HG02798 (cell line): ENCODE measurements around the gene UBE2Z.
A peak's percentile ranks its signal among the peaks of the same experiment; 100 is the strongest.
"Not testable (repeated sequence)": the region's sequence is repeated elsewhere in the genome, so short reads cannot be mapped to it uniquely, and the experiment has no call there.

Experiments
- ATAC-seq: cut with Tn5 transposase; IDR thresholded peaks from one replicate; pipeline ENCODE4 v1.9.1; 2021; ENCODE audit warnings: mild to moderate bottlenecking; ENCODE audit not compliant: unreplicated experiment, poor library complexity

The UBE2Z gene

DNA sequence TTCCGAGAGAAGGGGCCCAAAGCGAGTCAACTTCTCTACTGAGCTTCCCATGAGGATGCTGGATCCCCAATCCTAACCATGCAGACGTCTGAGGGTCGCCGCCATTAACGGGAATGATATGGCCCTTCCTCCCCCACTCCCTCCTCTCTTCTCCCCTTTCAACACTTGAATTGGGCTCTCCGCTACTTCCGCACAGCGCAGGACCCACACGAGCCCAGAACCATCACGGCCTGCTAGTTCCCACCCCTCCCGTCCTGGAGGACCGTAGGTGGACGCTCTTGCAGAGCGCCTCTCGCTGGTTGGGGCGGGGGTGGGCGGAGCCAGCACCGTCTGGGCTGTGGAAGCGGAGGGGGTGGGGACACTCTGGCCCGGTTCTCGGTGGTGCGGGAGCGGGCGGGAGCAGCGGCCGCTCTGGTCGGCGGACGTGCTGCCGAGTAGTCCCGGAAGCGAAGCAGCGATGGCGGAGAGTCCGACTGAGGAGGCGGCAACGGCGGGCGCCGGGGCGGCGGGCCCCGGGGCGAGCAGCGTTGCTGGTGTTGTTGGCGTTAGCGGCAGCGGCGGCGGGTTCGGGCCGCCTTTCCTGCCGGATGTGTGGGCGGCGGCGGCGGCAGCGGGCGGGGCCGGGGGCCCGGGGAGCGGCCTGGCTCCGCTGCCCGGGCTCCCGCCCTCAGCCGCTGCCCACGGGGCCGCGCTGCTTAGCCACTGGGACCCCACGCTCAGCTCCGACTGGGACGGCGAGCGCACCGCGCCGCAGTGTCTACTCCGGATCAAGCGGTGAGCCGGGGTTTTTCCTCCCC lies at the start of gene UBE2Z:
Gene UBE2Z, plus strand, starts transcription at position 361 of the 797 bp plus-strand sequence. Its CDS starts 97 bp downstream, at position 458.
- peak; percentile 86 for ATAC-seq

GRCh38 chr17:48860034-48860433 lies 48.2 kb upstream of the UBE2Z start:
- ATAC-seq, result no peak

DNA sequence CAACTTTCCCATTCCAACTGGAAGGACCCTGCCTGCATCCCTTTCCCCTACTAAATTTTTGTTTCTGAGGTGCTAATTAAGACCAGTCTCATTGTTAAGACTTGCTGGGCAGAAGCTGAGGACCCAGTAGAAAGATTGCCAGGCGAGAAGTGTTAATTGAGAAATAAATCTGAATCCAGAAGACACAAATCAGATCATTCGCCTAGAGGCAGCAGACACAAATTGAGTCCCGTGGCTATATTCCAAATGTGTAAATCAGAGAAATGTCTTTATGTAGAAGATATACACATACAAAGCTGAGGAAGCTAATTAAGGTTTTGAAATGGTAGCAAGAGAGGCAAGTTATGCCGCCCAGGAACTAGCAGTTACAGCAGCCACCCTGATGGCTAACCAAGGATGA lies 47.8 kb upstream of the UBE2Z start:
- ATAC-seq, result no peak

- ATAC-seq, result no peak
Measured at GRCh38 chr17:48868916-48869500, 39.2 kb upstream of the UBE2Z start.

GRCh38 chr17:48869821-48870318 lies 38.3 kb upstream of the UBE2Z start:
- ATAC-seq, result no peak

- ATAC-seq, result no peak
Measured at GRCh38 chr17:48871035-48871550, 37.1 kb upstream of the UBE2Z start.

DNA sequence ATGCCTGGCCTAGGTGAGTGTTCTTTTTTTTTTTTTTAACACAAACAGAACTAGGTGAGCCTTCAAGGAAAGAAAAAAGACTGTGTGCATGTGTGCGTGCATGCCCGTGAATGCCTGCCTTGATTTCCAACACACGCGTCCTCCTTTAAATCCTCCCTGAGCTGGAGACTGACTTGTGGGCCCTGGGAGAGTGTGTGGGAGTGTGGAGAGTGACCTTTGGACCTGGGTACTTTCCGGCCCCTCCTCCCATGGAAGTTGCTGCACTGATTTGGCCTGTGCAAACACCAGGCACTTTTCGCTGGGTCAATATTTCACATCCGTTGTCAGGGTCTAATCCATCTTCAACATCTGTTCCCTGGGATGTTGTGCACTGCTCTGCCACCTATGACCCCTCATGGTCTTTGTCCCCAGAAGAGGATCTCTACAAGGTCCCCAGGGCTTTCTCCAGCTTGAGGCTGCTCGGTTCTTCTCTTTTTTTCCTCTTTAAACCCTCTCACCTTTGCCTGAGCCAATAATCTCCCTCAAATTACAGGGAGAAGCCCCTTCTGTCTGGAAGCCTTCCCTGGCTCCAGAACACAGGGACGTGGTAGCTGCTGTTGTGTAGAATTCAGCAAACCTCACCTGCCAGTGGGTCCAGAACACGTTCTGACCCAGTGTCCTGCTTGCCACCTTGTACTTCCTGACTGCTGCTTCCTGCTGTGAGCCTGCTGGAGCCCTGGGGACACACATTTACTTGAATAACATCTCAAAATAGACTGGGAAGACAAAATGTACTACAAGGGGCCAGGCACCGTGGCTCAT lies 36.5 kb upstream of the UBE2Z start:
- ATAC-seq, result no peak

- ATAC-seq, result not testable (repeated sequence)
Measured at GRCh38 chr17:48872409-48872808, 35.8 kb upstream of the UBE2Z start.

- ATAC-seq, result no peak
Measured at GRCh38 chr17:48873209-48873608, 35.0 kb upstream of the UBE2Z start.

DNA sequence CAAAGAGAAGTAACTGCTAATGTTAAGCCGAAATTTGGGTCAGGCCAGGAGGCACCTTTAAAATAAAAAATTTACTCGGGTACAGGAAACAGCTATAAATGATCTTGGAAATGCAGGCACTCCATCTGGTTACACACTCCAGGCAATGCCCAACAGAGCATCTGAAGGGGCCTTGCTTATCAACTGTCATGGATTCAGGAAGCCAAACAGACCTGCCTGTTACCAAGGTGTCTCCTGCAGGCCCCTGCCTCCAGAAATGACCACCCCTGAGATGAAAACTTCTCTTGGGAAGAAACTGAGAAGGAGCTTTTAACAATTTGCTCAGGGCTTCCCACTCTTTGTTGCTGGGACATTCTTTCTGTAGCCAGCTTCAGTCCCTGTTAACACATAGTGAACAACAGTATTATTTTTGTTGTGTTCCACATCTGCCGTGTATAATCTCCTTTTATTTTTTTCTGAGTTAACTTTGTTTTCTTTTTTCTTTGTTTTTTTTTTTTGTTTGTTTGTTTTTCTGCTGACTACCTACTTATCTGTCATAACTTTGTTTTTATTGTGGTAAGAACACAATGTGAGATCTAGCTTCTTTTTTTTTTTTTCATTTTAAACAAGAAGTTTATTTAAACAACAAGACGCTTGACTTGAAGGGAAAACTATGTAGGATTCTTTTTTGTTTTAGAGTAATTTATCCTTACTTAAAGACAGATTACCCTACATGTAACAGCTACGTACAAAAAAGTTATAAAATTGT lies 34.3 kb upstream of the UBE2Z start:
- no peak for ATAC-seq

- ATAC-seq, result peak; percentile 56
Measured at GRCh38 chr17:48878920-48879898, 29.0 kb upstream of the UBE2Z start.

GRCh38 chr17:48882272-48882671 lies 25.9 kb upstream of the UBE2Z start:
- no peak for ATAC-seq

- no peak for ATAC-seq
Measured at GRCh38 chr17:48883171-48883570, 25.0 kb upstream of the UBE2Z start.

DNA sequence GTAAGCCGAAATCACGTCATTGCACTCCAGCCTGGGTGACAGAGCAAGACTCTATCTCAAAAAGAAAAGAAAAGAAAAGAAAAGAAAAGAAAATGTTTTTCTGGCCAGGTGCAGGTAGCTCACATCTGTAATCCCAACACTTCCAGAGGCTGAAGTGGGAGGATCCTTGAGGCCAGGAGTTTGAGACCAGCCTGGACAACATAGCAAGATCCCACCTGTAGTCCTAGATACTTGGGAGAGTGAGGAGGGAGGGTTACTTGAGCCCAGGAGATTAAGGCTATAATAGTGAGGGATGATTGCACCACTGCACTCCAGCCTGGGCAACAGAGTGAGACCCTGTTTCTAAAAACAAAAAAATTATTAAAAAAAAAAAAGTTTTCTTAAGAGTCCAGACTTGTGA lies 18.1 kb upstream of the UBE2Z start:
- ATAC-seq, result no peak

DNA sequence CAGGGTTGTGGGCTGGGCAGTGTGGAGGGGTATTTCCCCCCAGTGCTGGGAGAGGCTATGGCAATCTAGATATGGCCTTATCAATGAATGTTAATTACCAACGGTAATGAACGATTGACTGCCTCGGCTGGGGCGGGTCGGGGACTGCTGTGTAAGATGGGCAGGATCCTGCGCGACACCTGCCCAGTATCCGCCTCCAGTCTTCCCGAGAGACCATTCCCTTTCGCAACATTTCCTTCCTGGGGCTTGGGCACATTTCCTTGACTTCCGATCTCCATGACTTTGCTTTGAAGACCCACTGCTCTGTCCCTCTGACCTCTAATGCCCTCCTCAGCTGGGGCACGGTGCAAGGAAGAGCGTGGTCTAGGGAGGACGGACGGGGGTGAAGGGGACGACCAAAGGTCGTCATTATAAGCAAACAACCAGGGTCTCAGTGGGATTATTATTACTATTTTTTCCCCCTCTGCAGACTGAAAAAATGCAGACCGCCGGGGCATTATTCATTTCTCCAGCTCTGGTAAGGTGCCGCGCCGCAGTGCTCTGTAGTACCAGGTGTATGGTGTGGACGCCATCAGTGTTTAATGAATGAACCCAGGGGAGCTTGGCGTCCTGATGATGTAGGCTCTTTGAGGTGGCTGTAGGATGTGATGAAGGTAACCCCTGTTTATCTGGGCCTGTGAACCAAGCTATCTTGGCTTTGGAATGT lies 15.1 kb upstream of the UBE2Z start:
- ATAC-seq, result no peak

DNA sequence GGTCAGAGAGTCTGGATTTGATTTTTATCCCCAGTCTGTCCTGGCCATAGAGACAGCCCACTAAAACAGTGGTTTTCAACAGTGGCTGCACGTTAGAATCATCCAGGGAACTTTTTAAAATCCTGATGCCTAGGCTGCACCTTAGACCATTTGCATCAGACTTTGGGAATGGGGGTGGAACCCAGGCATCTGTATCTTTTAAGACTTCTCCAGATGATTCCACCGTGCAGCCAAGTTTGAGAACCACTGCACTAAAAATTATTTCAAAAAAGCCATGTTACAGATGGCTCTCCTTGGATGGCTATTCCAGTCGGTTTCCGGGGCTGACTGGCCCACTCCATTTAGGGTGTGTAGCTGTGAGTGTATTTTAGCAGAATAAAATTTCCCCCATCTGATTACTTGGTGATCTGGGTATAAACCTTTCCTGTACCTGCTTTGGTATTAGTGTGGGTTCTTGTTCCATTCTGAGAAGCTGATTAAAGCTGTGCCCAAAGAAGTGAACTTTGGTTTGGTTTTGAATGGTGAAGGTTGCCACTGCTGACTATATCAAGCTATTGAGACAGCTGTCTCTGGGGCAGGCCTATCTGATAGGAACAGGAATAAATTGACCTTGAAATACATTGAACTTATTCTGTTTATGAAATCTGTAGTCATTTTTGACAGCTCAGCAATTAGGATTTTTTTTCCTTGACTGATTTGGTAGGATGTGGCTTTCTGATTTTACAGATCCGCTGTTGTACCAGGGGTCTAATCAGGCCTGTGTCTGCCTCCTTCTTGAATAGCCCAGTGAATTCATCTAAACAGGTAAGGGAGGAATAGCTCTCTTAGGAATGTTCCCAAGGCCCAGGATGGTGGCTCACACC lies 14.3 kb upstream of the UBE2Z start:
- no peak for ATAC-seq

- ATAC-seq, result no peak
Measured at GRCh38 chr17:48894886-48895285, 13.3 kb upstream of the UBE2Z start.
